Aortic smooth muscle cell (primary cell): ENCODE data around the gene CACNA1A. TPM values are rescaled to one million over a fixed set of nuclear protein-coding genes. Genes with fewer than 3 reads are reported as not detected.

Experiments used
- total RNA-seq: library from RNA; depleted of rRNA; stranded (reverse); fragments of >200 nt; gene quantifications from 2 replicates; pipeline ENCODE4 v1.2.3, GENCODE V29; 2014

Gene CACNA1A
- 3.5 and 10.6 TPM in 2 replicates for total RNA-seq

DNA sequence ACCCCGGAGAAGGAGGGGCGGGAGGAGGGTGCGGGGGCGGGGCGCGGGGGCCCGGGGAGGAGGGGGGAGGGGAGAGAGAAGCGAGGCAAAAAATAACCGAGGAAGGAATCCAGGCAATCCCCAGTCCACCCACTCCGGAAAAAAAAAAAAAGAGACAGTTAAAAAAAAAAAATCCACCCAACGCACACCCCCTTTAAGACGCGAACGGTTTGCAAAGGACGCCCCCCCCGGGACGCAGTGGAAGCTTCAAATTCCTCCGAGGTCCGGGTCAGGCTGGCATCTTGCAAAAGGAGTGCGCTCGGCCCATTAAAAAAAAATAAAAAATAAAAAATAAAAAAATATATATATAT lies at the start of gene CACNA1A:
Gene CACNA1A (minus strand): TSS at position 9 of the 350 bp plus-strand sequence. CDS start 255 bp downstream, outside the sequence.

